22Rv1 (cell line): ENCODE measurements around the gene GNAL.
"Not testable (repeated sequence)": the region's sequence is repeated elsewhere in the genome, so short reads cannot be mapped to it uniquely, and the experiment has no call there.

Experiments
- H3K27ac ChIP-seq: fragments of 450-650 bp; 2 replicates; pipeline ENCODE4 v1.5.1; 2017
- CTCF ChIP-seq: fragments of 450-650 bp; IDR thresholded peaks from 2 replicates; pipeline ENCODE4 v1.5.1; 2017; ENCODE audit warnings: mild to moderate bottlenecking
- ZFX ChIP-seq: fragments of 450-650 bp; IDR thresholded peaks from 2 replicates; pipeline ENCODE4 v1.6.1; 2017; ENCODE audit warnings: antibody characterized with exemption, borderline replicate concordance

Gene GNAL

DNA sequence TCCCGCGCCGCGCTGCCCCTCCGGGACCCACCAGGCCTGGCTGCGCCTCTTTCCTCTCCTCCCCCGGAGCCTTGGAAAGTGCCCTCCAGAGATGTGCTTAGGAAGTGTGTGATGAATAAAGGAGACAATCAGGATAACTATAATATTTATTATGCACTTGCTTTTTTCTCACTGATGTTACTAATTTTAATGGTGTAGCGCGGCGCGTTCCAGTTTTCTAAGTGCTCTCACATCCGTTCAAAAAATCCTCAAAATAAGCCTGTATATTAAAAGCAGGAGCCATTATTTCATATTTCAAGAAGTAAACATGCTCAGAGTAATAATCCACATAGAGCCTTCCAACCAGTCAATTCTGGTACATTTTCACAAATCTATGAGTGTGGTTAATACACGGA lies 220.0 kb downstream of the GNAL start:
- TF ChIP-seq CTCF, result no peak
- TF ChIP-seq ZFX, result no peak
- H3K27ac ChIP-seq, result peak overlapping the region; percentile 75

DNA sequence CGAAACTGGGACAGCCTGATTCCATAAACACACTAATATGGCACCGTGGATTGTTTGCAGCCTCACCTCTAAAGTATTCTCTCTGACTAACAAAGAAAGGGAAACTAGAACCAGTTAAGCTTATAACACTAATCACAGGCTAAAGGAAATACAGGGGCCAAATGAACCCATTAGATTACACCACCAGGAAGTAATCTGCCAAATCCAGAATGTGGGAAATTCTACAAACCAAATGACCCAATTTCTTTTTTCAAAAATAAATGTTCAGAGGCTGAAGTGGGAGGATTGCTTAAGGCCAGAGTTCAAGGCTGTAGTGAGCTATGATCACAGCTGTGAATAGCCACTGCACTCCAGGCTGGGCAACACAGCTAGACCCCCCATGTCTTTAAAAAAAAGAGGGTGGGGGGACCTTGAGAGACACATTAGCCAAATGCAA lies 220.5 kb downstream of the GNAL start:
- H3K27ac ChIP-seq, result peak overlapping the region; percentile 75; the same call in 1 of the 2 replicates
- TF ChIP-seq CTCF (no peak), ZFX (no peak)

DNA sequence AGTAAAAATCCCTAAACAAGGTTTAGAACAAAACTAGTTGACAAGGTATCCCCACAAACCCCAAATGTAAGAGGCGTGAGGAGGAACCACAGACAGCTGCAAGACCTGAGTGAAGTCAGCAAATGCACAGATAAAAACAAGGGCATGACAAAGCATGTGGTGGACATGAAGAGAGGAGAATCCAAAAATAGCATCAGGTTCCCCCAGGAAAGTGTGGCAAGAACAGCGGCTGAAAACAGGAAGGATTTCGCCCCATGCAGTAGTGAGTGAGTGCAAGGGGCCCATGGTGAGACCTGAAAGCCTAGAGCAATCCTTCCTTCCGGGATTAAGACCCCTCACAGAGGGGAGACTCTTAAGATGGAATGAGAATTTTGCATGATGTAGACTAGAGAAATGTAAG lies 227.8 kb downstream of the GNAL start:
- H3K27ac ChIP-seq, result not testable (repeated sequence)

GRCh38 chr18:11919522-11919921 lies 230.5 kb downstream of the GNAL start:
- H3K27ac ChIP-seq, result not testable (repeated sequence)

DNA sequence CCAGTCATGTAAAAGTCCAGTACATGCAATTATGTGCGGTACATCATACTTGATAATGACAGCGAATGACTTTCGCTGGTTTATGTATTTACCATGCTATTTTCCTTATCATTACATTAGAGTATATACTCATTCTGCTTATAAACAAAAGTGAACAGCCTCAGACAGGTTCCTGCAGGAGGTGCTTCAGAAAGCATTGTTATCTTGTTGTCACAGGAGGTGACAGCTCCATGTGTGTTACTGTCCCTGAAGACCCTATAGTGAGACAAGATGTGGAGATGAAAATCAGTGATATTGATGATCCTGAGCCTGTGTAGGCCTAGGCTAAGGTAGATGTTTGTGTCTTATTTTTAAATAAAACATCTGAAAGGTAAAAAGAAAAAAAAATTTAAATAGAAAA lies 234.4 kb downstream of the GNAL start:
- H3K27ac ChIP-seq, result no peak overlapping the region
- TF ChIP-seq CTCF (no peak), ZFX (no peak)

GRCh38 chr18:11925800-11926481 lies 236.9 kb downstream of the GNAL start:
- no peak overlapping the region for H3K27ac ChIP-seq
- no peak for TF ChIP-seq ZFX
- no peak for TF ChIP-seq CTCF

- no peak overlapping the region for H3K27ac ChIP-seq
- TF ChIP-seq CTCF (no peak), ZFX (no peak)
Observed at GRCh38 chr18:11927497-11927896, 238.4 kb downstream of the GNAL start.

GRCh38 chr18:11932393-11932792 lies 243.3 kb downstream of the GNAL start:
- H3K27ac ChIP-seq, result no peak overlapping the region
- TF ChIP-seq ZFX, result no peak
- TF ChIP-seq CTCF, result no peak
